Measurements from ENCODE around the gene SPEM3.
"Not testable (repeated sequence)": the region's sequence is repeated elsewhere in the genome, so short reads cannot be mapped to it uniquely, and the experiment has no call there.

- TF ChIP-seq CTCF, POLR2A (IDR thresholded peaks at IDR 0.05): not testable (repeated sequence)
Observed at GRCh38 chr17:7481275-7481674, 52.6 kb downstream of the SPEM3 start, which contains the start of gene SLC35G6.
